Body of pancreas (tissue), 4 donors: ENCODE measurements around the gene NEURL1.

ENCODE experiments used
- CTCF ChIP-seq, 7 experiments: fragments of 450-650 bp in 4 of 7; fragments of 200-600 bp in 3 of 7; sonication (generic) in 3 of 7; IDR thresholded peaks; one replicate each; pipeline ENCODE4 v1.5.1; 2016 to 2019; ENCODE audit warnings: antibody characterized with exemption in 7 of 7
- POLR2A ChIP-seq, 3 donors: fragments of 450-650 bp; IDR thresholded peaks; one replicate each; pipeline ENCODE4 v1.6.1; 2016; ENCODE audit warnings: antibody characterized with exemption in 3 of 3, mild to moderate bottlenecking in 2 of 3

- TF ChIP-seq CTCF (IDR thresholded peaks at IDR 0.05) (no peak), POLR2A (IDR thresholded peaks at IDR 0.05) (no peak)
These were observed 26.1 kb upstream of the NEURL1 start for GRCh38 chr10:103467406-103467805.
